ENCODE results near the gene SEMA4D.

SEMA4D gene

GRCh38 chr9:89442981-89443814 lies 54.7 kb downstream of the SEMA4D start:
- ATAC-seq: no peak

GRCh38 chr9:89442501-89442978 lies 55.4 kb downstream of the SEMA4D start:
- ATAC-seq: no peak

- ATAC-seq: no peak
Measured at GRCh38 chr9:89441986-89442385, 55.9 kb downstream of the SEMA4D start.

GRCh38 chr9:89441655-89441970 lies 56.3 kb downstream of the SEMA4D start:
- no peak for ATAC-seq

GRCh38 chr9:89440951-89441654 lies 56.8 kb downstream of the SEMA4D start:
- no peak for ATAC-seq

- peak in 1 of 2 donors; percentile 14 for ATAC-seq
Measured at GRCh38 chr9:89440548-89440947, 57.4 kb downstream of the SEMA4D start.

GRCh38 chr9:89440046-89440445 lies 57.9 kb downstream of the SEMA4D start:
- no peak for ATAC-seq

- no peak for ATAC-seq
Measured at GRCh38 chr9:89439571-89439970, 58.3 kb downstream of the SEMA4D start.

- ATAC-seq: no peak
Measured at GRCh38 chr9:89438194-89438593, 59.7 kb downstream of the SEMA4D start.

GRCh38 chr9:89437772-89438171 lies 60.1 kb downstream of the SEMA4D start:
- ATAC-seq: no peak

GRCh38 chr9:89436963-89437625 lies 60.8 kb downstream of the SEMA4D start:
- peak; percentile 70 to 73 for ATAC-seq

- no peak for ATAC-seq
Measured at GRCh38 chr9:89436326-89436725, 61.6 kb downstream of the SEMA4D start.

GRCh38 chr9:89435071-89435823 lies 62.7 kb downstream of the SEMA4D start:
- no peak for ATAC-seq

- no peak for ATAC-seq
Measured at GRCh38 chr9:89434636-89435035, 63.3 kb downstream of the SEMA4D start.

GRCh38 chr9:89433826-89434225 lies 64.1 kb downstream of the SEMA4D start:
- ATAC-seq: no peak

- ATAC-seq: no peak
Measured at GRCh38 chr9:89432986-89433530, 64.9 kb downstream of the SEMA4D start.

GRCh38 chr9:89431930-89432725 lies 65.8 kb downstream of the SEMA4D start:
- ATAC-seq: no peak

- no peak for ATAC-seq
Measured at GRCh38 chr9:89430995-89431394, 66.9 kb downstream of the SEMA4D start.

GRCh38 chr9:89428901-89429890 lies 68.7 kb downstream of the SEMA4D start:
- ATAC-seq: no peak

GRCh38 chr9:89428222-89428761 lies 69.6 kb downstream of the SEMA4D start:
- ATAC-seq: no peak
